Right renal pelvis (tissue), 4 donors: ENCODE data around the gene SERPINE1. TPM values are rescaled to one million over a fixed set of nuclear protein-coding genes. Genes with fewer than 3 reads are reported as not detected.
"Not testable (repeated sequence)": the region's sequence is repeated elsewhere in the genome, so short reads cannot be mapped to it uniquely, and the experiment has no call there.

ENCODE experiments used
- DNase-seq, 4 donors: peaks; one replicate each; pipeline ENCODE4 v3.0.0-alpha.2; 2013; ENCODE audit warnings: low read depth in 4 of 4, low spot score in 3 of 4, missing footprints in 1 of 4
- polyA plus RNA-seq, 4 donors: library from polyadenylated mRNA; unstranded; fragments of 120-200 nt; gene quantifications; one replicate each; pipeline ENCODE4 v1.2.1, GENCODE V29; 2013; ENCODE audit not compliant: insufficient read length in 4 of 4

SERPINE1 gene
- polyA plus RNA-seq, 4 donors, result 0.83 to 1.4 (median 1.2) TPM

DNA sequence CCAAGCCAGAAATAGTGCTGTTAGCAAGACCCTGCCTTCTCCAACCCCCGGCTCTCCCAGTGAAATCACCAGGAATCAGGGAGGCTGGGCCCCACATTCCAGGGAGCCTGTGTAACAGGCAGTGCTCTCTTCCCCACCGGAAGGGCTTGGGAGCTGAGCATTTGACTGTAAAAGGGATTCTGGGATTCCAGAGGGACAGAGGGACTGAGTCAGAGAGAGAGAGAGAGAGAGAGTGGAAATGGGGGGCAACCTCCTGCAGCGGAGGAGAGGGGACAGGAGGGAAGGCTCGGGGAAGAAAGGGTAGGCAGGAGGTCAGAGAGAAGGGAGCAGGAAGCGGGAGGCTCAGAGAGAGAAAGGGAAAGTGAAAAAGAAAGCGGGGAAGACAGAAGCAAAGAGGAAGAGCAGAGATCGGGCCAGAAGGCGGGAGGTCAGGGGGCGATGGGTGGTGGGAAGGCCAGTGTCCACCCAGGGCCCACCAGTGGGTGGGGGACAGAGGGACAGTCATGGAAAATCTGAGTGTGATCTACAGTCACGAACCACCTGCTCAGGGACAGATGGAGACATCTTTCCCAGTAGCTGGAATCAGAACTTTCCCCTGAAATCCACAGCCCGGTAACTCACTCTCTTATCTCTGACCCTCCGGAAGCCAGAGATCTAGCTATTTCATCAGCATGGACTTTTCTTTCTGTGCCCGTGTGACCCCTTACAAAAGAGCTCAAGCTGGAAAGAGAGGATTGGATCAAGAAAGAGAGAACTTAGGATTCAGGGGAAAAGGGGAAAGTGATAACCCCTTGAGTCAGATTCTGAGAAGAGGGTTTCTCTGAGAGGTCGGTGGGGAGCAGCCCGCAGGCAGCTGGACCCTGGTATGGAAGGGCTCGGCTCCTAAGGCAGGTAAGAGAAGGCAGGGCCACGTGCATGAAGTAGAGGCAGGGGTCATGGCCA, 4.6 kb upstream of the SERPINE1 start:
- peak; percentile 68 to 83 (median 76) for DNase-seq

DNA sequence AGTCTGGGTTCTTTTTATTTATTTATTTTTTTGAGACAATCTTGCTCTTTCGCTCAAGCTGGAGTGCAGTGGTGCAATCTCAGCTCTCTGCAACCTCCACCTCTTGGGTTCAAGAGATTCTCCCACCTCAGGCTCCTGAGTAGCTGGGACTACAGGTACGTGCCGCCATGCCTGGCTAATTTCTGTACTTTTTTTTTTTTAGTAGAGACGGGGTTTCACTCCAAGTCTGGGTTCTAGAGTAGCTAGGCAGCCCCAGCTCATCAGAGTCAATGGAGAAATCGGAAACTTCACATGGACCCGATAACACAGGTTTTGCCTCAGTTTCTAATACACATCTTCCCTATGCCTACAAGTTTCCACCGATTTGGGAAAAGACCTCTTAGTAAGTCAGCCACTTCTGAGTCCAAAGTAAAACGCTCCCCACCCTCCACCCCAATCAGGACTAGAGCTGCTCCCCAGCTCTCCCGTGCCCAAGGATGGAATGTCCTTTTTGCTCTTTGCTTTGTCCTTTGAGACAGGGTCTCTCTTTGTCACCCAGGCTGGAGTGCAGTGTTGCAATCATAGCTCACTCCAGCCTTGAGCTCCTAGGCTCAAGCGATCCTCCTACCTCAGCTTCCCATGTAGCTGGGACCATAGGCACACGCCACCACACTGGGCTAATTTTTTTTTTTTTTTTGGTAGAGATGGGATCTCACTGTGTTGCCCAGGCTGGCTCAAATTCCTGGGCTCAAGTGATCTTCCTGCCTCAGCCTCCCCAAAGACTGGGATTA, 3.8 kb upstream of the SERPINE1 start:
- no peak for DNase-seq

DNA sequence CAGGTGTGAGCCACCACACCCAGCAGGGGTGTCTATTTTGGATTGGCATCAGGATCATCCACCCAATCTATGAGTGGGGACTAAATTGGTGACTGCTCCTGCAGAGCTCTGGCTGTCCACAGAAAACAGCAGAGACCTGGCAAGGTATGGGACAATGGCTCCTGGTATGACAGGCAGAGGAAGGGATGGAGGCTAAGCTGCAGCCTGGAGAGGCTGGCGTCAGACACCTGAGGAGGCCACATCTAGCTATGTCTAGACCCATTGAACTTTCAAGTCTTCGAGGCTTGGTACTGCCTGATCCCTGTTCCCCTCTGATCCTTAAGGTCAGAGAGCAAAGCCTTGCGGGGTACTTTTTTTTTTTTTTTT, 3.2 kb upstream of the SERPINE1 start:
- no peak for DNase-seq

DNA sequence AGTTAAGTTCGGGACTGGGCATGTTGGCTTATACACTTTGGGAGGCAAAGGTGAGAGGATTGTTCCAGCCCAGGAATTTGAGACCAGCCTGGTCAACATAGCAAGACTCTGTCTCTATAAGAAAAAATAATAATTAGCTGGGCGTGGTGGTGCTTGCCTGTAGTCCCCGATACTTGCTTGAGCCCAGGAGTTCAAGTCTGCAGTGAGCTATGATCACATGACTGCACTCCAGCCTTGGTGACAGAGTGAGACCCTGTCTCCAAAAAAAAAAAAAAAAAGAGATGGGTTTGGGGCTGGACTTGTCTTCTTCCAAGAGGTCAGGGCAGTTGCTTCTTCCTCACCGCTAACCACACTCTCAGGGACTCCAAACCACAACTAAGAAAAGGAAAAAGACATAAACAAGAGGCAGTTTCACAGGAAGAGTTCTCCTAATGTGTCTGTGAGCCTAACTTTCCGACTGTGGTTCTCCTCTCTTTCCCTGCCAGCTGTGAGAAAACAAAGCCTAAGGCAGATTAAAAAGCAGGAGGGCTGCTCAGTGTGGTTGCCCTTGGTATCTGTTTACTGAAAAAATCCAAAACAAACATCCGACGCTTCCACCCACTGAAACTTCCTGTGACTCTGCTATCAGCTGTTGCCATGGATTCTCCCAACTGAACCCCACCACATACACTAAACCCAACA, 2.4 kb upstream of the SERPINE1 start:
- no peak for DNase-seq

DNA sequence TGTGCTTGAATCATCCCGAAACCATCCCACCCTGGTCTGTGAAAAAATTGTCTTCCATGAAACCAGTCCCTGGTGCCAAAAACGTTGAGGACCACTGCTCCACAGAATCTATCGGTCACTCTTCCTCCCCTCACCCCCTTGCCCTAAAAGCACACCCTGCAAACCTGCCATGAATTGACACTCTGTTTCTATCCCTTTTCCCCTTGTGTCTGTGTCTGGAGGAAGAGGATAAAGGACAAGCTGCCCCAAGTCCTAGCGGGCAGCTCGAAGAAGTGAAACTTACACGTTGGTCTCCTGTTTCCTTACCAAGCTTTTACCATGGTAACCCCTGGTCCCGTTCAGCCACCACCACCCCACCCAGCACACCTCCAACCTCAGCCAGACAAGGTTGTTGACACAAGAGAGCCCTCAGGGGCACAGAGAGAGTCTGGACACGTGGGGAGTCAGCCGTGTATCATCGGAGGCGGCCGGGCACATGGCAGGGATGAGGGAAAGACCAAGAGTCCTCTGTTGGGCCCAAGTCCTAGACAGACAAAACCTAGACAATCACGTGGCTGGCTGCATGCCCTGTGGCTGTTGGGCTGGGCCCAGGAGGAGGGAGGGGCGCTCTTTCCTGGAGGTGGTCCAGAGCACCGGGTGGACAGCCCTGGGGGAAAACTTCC, 784 bp upstream of the SERPINE1 start:
- no peak for DNase-seq

DNA sequence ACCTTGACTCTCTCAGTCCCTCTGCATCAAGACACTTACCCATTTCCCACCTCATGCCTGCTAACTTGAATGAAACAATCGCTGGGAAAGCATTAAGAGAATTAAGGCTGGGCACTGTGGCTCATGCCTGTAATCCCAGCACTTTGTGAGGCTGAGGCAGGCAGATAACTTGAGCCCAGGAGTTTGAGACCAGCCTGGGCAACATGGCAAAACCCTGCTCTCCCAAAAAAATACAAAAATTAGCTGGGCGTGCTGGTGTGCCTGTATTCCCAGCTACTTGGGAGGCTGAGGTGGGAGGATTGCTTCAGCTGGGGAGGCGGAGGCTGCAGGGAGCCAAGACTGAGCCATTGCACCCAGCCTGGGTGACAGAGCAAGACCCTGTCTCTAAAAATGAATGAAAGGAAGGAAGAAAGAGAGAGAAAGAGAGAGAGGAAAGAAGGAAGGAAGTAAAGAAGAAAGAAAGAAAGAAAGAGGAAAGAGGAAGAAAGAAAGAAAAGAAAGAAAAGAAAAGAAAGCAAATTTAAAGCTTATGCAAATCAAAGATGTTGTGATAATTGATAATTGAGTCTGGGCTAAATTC, 646 bp downstream of the SERPINE1 start:
- DNase-seq, result no peak

DNA sequence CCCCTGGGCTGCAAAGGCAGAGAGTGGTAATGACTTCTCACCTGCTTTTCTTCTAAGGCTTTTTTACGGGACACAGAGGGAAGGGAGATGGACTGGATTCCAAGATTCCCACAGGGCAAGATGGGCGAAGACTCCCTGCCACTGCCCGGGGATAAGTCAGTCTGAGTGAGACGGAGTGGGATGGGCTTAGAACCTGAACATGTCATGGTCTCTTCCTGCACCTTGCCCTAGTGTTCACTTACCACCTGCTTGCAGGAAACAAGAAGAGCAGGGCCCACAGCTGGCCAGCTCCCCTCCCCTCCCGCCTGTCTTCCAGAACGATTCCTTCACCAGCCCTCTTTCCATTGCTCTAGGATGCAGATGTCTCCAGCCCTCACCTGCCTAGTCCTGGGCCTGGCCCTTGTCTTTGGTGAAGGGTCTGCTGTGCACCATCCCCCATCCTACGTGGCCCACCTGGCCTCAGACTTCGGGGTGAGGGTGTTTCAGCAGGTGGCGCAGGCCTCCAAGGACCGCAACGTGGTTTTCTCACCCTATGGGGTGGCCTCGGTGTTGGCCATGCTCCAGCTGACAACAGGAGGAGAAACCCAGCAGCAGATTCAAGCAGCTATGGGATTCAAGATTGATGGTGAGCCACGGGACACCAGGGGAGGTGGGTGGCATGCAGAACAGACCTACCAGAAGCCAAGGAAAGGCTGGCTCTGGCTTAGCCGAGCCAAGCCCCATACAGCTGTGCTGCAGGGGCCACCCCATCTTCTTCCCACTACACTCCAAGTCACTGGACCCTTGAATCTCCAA, 1.3 kb downstream of the SERPINE1 start:
- DNase-seq, result no peak

DNA sequence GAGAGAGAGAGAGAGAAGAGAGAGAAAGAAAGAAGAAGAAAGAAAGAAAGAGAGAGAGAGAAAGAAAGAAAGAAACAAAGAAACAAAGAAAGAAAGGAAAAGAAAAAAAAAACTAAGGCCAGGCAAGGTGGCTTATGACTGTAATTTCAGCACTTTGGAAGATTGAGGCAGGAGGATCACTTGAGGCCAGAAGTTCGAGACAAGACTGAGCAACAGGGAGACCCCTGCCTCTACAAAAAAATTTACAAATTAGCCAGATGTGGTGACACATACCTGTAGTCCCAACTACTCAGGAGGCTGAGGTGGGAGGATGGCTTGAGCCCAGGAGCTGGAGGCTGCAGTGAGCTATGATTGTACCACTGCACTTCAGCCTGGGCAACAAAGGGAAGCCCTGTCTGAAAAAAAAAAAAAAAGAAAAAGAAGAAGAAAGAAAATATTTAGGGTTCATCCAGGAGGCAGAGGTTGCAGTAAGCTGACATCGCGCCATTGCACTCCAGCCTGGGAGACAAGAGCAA, 2.8 kb downstream of the SERPINE1 start:
- no peak for DNase-seq

DNA sequence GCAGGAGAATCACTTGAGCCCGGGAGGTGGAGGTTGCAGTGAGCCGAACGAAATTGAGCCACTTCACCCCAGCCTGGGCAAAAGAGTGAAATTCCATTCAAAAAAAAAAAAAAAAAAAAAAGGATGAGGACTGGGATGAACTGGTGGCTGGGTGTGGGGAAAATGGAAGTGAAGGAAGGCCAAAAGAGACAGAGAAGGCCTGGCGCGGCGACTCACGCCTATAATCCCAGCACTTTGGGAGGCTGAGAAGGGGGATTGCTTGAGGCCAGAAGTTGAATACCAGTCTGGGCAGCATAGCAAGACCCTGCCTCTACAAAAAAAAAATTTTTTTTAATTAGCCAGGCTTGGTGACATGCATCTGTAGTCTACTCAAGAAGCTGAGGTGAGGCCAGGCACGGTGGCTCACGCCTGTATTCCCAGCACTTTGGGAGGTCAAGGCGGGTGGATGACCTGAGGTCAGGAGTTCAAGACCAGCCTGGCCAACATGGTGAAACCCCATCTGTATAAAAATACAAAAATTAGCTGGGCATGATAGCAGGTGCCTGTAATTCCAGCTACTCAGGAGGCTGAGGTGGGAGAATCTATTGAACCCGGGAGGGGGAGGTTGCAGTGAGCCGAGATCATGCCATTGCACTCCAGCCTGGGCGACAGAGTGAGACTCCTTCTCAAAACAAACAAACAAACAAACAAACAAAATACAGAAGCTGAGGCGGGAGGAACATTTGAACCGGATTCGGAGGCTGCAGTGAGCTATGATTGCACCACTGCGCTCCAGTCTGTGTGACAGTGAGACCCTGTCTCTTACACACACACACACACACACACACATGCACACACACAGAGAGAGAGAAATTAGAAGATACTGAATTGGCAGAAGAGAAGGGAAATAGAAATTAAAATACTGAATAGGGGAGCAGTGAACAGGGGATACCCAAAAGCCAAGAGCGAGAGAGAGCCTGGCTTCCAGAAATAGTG, 6.0 kb downstream of the SERPINE1 start:
- not testable (repeated sequence) for DNase-seq

DNA sequence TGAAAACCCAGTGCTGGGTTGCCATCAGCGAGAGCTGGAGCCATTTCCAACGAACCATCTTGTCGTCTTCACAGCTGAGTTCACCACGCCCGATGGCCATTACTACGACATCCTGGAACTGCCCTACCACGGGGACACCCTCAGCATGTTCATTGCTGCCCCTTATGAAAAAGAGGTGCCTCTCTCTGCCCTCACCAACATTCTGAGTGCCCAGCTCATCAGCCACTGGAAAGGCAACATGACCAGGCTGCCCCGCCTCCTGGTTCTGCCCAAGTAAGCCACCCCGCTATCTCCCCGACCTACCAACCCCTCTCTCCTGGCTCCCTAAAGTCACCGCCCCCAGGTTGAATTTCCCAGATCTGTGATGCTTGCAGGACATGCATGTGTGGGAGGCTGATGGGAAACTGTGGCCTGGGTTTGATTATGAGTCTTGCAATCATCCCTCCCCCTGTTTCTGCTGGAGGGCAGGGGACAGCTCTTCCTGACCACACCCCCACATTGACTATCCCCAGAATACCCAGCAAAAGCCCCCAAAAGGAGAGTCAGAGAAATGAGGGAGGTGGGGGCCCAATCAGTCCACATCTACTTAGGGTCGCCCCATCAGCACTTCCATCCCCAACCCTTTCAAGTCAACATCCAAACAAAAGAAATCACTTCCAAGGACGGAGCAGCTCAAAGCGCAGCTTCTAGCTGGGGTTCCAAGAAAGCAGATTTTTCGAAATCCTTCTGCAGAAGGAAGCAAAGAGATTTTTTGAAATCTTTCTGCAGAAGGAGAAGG, 6.9 kb downstream of the SERPINE1 start:
- no peak for DNase-seq

DNA sequence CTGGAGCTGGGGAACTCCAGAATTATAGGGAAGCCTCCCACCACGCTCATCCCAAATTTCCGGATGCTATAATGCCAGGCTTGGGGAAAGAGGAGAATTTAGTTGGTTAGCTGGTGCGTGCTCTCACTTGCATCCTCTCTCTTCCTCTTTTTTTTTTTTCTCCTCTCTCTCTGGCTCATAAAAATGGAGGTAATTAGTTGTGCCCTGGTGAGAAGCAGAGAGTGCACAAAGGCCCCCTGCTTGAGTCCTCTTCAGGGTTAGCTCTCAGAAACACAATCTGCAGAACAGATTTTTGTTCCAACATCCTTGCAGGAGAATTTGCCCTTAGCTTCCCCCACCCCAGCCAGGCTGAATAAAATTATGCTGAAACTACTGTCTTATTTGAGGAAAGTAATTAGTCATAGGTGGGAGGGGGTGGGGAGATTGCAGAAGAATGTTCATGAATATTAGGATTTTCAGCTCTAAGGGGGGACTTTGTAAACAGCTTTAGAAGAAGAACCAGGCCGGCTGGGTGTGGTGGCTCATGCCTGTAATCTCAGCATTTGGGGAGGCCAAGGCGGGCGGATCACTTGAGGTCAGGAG, 7.6 kb downstream of the SERPINE1 start:
- DNase-seq, result no peak

DNA sequence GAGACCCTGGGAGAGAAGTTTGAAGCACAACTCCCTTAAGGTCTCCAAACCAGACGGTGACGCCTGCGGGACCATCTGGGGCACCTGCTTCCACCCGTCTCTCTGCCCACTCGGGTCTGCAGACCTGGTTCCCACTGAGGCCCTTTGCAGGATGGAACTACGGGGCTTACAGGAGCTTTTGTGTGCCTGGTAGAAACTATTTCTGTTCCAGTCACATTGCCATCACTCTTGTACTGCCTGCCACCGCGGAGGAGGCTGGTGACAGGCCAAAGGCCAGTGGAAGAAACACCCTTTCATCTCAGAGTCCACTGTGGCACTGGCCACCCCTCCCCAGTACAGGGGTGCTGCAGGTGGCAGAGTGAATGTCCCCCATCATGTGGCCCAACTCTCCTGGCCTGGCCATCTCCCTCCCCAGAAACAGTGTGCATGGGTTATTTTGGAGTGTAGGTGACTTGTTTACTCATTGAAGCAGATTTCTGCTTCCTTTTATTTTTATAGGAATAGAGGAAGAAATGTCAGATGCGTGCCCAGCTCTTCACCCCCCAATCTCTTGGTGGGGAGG, 10.8 kb downstream of the SERPINE1 start:
- no peak for DNase-seq

DNA sequence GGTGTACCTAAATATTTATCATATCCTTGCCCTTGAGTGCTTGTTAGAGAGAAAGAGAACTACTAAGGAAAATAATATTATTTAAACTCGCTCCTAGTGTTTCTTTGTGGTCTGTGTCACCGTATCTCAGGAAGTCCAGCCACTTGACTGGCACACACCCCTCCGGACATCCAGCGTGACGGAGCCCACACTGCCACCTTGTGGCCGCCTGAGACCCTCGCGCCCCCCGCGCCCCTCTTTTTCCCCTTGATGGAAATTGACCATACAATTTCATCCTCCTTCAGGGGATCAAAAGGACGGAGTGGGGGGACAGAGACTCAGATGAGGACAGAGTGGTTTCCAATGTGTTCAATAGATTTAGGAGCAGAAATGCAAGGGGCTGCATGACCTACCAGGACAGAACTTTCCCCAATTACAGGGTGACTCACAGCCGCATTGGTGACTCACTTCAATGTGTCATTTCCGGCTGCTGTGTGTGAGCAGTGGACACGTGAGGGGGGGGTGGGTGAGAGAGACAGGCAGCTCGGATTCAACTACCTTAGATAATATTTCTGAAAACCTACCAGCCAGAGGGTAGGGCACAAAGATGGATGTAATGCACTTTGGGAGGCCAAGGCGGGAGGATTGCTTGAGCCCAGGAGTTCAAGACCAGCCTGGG, 11.4 kb downstream of the SERPINE1 start:
- DNase-seq, result no peak

DNA sequence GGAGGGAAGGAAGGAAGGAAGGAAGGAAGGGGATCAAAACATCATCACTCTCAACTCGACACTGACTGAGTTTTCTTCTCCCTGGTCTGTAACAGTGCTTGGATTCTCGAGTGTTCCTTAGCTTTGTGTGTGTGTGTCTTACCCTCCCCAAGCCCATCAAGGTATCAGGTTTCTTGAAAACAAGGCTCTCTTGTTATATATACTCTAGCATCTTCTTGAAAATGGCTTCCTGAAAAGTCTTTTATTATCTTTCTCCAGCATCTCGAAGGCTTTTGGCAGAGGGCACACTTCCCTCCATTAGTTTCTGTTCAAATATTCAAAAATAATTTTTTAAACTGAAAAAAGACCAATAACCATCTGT, 13.4 kb downstream of the SERPINE1 start:
- DNase-seq, result no peak

DNA sequence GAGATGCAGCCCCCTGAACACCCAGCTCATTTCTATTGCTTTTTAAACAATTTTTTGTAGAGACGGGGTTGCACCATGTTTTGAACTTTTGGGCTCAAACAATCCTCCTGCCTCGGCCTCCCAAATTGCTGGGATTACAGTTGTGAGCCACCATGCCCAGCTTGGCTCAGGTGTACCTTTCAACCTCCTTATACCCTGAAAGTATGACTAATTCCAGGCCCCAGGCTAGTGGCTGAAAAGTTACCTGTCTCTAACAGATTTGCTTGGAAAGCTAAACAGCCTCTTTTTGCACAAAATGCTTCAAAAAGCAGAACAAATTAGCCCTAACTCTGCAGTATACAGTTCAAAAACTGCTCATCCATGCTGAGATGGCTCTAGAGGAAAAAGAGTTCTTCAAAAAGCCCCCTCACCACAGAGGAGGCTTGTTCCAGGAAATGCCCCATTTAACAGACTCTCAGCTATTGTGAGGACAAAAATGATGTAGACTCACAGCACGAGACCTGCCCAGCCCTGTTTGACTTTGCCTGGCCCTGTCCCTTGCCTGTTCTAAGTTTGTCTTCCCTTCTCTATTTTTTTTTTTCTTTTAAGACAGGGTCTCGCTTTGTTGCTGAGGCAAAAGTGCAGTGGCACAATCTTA, 14.0 kb downstream of the SERPINE1 start:
- DNase-seq, result no peak
